ENCODE measurements around the gene PLCB1. TPM values are rescaled to one million over a fixed set of nuclear protein-coding genes. Genes with fewer than 3 reads are reported as not detected.

The PLCB1 gene
- total RNA-seq, 3 donors from 2014 or later, result 12.2 to 106 (median 30.5) TPM

DNA sequence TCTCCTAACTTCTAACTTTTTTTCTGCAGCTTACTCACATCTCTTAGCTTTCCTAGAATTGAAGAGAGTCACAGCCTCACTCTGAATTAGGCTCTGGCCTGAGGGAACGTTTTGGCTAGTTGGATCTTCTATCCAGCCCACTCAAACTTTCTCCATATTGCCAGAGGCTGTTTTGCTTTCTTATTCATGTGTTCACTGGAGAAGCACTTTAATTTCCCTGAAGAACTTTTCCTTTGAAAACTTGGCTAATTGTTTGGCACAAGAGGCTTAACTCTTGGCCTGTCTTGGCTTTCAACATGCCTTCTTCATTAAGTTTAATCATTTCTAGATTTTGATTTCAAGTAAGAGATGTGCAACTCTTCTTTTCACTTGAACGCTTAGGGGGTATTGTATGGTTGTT, 798.7 kb downstream of the PLCB1 start:
- H3K9me3 ChIP-seq, result no peaks in the 10 kb centered on the region
- no peaks in the 10 kb centered on the region for H3K27me3 ChIP-seq
- peak overlapping the region in 1 of 2 donors; percentile 40 for H3K27ac ChIP-seq
- no peak for DNase-seq (ENCODE audit: low spot score in 2 of 2)
- intact Hi-C loops (cut with DNase I; ENCODE audit: low total_unique reads), result no loop called here
- TF ChIP-seq POLR2AphosphoS5 (IDR thresholded peaks at IDR 0.05) (no peak), POLR2A (IDR thresholded peaks at IDR 0.05) (no peak)
- TF ChIP-seq, protein P1, sequence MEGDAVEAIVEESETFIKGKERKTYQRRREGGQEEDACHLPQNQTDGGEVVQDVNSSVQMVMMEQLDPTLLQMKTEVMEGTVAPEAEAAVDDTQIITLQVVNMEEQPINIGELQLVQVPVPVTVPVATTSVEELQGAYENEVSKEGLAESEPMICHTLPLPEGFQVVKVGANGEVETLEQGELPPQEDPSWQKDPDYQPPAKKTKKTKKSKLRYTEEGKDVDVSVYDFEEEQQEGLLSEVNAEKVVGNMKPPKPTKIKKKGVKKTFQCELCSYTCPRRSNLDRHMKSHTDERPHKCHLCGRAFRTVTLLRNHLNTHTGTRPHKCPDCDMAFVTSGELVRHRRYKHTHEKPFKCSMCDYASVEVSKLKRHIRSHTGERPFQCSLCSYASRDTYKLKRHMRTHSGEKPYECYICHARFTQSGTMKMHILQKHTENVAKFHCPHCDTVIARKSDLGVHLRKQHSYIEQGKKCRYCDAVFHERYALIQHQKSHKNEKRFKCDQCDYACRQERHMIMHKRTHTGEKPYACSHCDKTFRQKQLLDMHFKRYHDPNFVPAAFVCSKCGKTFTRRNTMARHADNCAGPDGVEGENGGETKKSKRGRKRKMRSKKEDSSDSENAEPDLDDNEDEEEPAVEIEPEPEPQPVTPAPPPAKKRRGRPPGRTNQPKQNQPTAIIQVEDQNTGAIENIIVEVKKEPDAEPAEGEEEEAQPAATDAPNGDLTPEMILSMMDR (IDR thresholded peaks at IDR 0.05), result no peak
- no peak overlapping the region for H3K4me3 ChIP-seq
- no peaks in the 10 kb centered on the region for H3K36me3 ChIP-seq
- no peaks in the 10 kb centered on the region for H3K4me1 ChIP-seq

DNA sequence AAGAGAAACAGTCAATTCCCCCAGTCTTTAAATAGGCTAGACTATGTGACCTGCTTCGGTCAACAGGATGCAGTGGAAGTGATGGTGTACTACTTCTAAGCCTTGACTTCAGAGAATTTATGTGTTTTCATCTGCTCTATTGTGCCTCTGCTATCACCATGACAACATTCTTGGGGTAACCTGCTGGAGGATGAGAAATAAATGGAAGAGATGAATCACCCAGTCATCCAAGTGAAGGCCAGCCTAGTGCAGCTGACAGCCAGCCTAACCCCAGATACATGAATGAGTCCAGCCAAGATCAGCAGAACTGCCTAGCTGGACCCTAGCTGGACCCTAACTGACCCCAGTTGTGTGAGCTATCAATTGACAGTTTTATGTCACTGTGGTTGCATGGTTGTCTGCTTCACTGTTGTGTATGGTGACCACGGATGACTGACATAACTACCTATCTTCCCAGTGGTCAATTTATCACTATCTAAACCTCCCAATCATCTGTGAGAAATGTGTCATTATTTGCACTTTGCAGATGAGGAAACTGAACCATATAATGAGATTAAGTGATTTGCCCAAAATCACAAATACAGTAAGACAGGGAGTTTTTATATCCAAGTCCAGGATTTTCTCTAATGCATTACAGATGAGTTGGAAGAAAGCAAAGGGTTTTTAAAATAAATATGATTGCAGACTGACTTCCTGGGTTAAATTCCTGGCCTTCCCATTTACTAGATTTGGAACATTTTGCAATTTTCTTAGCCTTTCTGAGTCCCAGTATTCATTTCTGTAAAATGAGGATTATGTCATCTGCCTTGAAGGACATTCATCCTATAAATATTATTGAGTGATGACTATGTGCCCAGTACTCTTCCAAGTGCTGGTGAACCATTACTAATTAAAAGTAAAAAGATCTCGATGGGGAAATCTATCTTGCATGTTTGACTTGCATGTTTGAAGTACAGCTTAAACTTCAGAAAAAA, 800.4 kb downstream of the PLCB1 start:
- Histone ChIP-seq H3K36me3 (no peaks in the 10 kb centered on the region), H3K9me3 (no peaks in the 10 kb centered on the region), H3K4me3 (no peak overlapping the region), H3K27ac (peak overlapping the region in 1 of 2 donors; percentile 41), H3K27me3 (no peaks in the 10 kb centered on the region), H3K4me1 (no peaks in the 10 kb centered on the region)
- DNase-seq (ENCODE audit: low spot score in 2 of 2), result no peak
- TF ChIP-seq POLR2AphosphoS5 (IDR thresholded peaks at IDR 0.05) (no peak), POLR2A (IDR thresholded peaks at IDR 0.05) (no peak)
- TF ChIP-seq, protein P1 (IDR thresholded peaks at IDR 0.05), result no peak
- intact Hi-C loops (cut with DNase I; ENCODE audit: low total_unique reads), result no loop called here

DNA sequence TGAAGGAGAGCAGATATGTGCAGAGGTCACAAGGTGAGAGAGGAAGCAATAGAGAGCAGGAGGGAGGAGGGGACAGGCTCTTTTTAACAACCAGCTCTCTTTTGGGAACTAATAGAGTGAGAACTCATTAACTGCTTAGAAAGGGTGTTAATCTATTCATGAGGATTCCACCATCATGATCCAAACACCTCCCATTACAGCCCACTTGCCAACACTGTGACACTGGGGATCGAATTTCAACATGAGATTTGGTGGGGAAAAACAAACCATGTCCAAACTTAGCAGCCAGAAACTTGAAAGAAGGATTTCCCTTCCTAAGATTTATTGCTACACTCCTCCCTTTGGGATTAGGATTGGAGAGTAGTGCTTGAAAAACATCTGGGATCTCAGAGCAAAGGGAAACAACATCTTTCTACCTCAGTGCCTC, 801.3 kb downstream of the PLCB1 start:
- no peaks in the 10 kb centered on the region for H3K27me3 ChIP-seq
- intact Hi-C loops (cut with DNase I; ENCODE audit: low total_unique reads), result no loop called here
- H3K27ac ChIP-seq, result peak overlapping the region; percentile 20 to 27
- no peaks in the 10 kb centered on the region for H3K9me3 ChIP-seq
- TF ChIP-seq, protein P1 (IDR thresholded peaks at IDR 0.05), result no peak
- peak in 2 of 3 donors; percentile 11 to 76 for TF ChIP-seq POLR2AphosphoS5 (IDR thresholded peaks at IDR 0.05)
- DNase-seq (ENCODE audit: low spot score in 2 of 2), result peak in 1 of 2 donors; percentile 18
- H3K4me1 ChIP-seq, result no peaks in the 10 kb centered on the region
- H3K36me3 ChIP-seq, result no peaks in the 10 kb centered on the region
- H3K4me3 ChIP-seq, result no peak overlapping the region

DNA sequence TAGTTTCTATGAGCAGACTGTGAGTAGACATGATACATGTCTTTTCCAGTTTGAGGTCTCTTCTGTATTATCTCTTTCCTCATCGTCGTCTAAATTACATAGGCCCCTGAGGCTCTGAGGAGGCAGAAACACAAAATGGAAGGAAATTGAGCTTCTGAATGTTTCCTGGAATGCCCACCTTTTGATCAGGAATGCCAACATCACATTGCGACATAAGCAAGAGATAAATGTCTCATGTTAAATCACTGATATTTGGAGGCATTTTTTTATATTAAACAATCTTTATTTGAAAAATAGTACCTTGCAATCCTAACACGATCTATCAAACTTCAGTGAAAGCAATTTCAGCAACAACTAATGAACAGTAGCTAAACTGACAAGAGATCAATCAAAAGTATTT, 802.3 kb downstream of the PLCB1 start:
- no peak for TF ChIP-seq POLR2A (IDR thresholded peaks at IDR 0.05)
- TF ChIP-seq POLR2AphosphoS5 (IDR thresholded peaks at IDR 0.05), result no peak
- H3K27ac ChIP-seq, result no peak overlapping the region
- no peak for DNase-seq (ENCODE audit: low spot score in 2 of 2)
- H3K27me3 ChIP-seq, result no peaks in the 10 kb centered on the region
- no peaks in the 10 kb centered on the region for H3K4me1 ChIP-seq
- no peaks in the 10 kb centered on the region for H3K36me3 ChIP-seq
- no peaks in the 10 kb centered on the region for H3K9me3 ChIP-seq
- no peak overlapping the region for H3K4me3 ChIP-seq
- intact Hi-C loops (cut with DNase I; ENCODE audit: low total_unique reads), result no loop called here

Other genes with a start within 250 kb of the PLCB1 start
- not detected for gene HAO1, start 191.8 kb upstream of the PLCB1 start, total RNA-seq
- gene TMX4, start 112.5 kb upstream of the PLCB1 start, total RNA-seq, result 10 to 100 TPM; 40.0 to 61.9 (median 60.7) TPM

All from breast epithelium (tissue), 4 donors.